ENCODE measurements around the gene SUPT4H1. TPM values are rescaled to one million over a fixed set of nuclear protein-coding genes. Genes with fewer than 3 reads are reported as not detected.

The SUPT4H1 gene
- total and polyA plus RNA-seq, 9 of the 15 experiments (the other 6 are each of a cell fraction or from before 2014, with no cell fraction given), result 62.1 to 320 (median 117) TPM

DNA sequence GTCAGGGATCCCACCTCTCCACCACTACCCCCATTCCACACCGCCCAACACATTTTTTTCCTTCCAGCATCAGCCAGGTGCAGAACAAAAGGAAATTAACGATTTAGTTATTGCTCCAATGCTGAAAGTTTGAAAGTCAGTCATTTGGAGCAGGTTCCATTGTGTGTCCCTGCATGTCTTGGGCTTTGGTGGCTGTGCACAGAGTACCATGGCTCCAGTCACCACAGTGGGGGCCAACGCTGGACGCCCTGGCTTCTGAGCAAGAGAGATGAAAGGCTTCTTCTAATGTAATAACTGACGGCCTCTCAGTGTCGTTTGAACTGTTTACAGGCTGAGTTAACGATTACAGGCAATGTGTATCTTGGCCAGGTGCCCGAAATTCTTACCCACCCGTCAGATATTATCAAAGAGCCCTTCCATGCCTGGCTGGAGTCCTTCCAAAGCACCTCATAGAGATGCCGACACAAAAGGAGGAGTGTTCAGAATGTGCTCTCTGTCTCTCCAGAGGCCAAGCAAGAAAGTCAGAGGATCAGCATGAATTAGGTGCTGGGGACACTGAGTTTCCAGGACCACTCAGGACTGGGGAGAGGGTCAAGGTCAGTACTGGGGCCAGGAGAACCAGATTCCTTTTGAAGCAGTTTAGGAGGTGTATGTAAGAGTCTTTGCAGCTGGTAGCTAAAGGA is 39.4 kb upstream of the SUPT4H1 start (continued):
- TF ChIP-seq KAT2B (IDR thresholded peaks at IDR 0.05; ENCODE audit: low read depth, low read length) (no peak), HES1 (IDR thresholded peaks at IDR 0.05; ENCODE audit: low read depth) (no peak), DDX20 (tag; IDR thresholded peaks at IDR 0.05; ENCODE audit: low read depth) (no peak), TBP (optimal IDR thresholded peaks at IDR 0.05; ENCODE audit: low read depth, low read length) (no peak), SAP30 (IDR thresholded peaks at IDR 0.05; ENCODE audit: borderline replicate concordance, insufficient read depth, low read depth, low read length, poor library complexity, severe bottlenecking) (no peak), BDP1 (IDR thresholded peaks at IDR 0.05; ENCODE audit: insufficient read depth, insufficient read length) (no peak), ILF3 (IDR thresholded peaks at IDR 0.05; ENCODE audit: borderline replicate concordance) (no peak), PPARD (CRISPR knock-in tag; IDR thresholded peaks at IDR 0.05) (no peak), FOXM1 (IDR thresholded peaks at IDR 0.05; ENCODE audit: low read depth) (peak; percentile 60; the same call in 1 of the 2 replicates), FOXM1 (CRISPR knock-in tag; IDR thresholded peaks at IDR 0.05; ENCODE audit: low read depth) (no peak), IFI16 (CRISPR knock-in tag; IDR thresholded peaks at IDR 0.05) (no peak), HSF4 (CRISPR knock-in tag; IDR thresholded peaks at IDR 0.05; ENCODE audit: borderline replicate concordance) (no peak), HNRNPK (IDR thresholded peaks at IDR 0.05; ENCODE audit: low read depth, low read length, poor library complexity, severe bottlenecking) (no peak), CGGBP1 (CRISPR knock-in tag; IDR thresholded peaks at IDR 0.05) (no peak), ATF3 (IDR thresholded peaks at IDR 0.05) (no peak), ATF3 (CRISPR knock-in tag; conservative IDR thresholded peaks at IDR 0.05) (no peak), ZNF79 (CRISPR knock-in tag; IDR thresholded peaks at IDR 0.05; ENCODE audit: low read depth) (no peak), ZNF253 (CRISPR knock-in tag; conservative IDR thresholded peaks at IDR 0.05) (no peak)
- TF ChIP-seq, protein P1, sequence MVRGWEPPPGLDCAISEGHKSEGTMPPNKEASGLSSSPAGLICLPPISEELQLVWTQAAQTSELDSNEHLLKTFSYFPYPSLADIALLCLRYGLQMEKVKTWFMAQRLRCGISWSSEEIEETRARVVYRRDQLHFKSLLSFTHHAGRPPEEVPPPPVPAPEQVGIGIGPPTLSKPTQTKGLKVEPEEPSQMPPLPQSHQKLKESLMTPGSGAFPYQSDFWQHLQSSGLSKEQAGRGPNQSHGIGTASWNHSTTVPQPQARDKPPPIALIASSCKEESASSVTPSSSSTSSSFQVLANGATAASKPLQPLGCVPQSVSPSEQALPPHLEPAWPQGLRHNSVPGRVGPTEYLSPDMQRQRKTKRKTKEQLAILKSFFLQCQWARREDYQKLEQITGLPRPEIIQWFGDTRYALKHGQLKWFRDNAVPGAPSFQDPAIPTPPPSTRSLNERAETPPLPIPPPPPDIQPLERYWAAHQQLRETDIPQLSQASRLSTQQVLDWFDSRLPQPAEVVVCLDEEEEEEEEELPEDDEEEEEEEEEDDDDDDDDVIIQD (CRISPR knock-in tag; IDR thresholded peaks at IDR 0.05), result no peak
- TF ChIP-seq, protein P2, sequence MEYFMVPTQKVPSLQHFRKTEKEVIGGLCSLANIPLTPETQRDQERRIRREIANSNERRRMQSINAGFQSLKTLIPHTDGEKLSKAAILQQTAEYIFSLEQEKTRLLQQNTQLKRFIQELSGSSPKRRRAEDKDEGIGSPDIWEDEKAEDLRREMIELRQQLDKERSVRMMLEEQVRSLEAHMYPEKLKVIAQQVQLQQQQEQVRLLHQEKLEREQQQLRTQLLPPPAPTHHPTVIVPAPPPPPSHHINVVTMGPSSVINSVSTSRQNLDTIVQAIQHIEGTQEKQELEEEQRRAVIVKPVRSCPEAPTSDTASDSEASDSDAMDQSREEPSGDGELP (CRISPR knock-in tag; IDR thresholded peaks at IDR 0.05; ENCODE audit: borderline replicate concordance), result no peak
- TF ChIP-seq, protein P3, sequence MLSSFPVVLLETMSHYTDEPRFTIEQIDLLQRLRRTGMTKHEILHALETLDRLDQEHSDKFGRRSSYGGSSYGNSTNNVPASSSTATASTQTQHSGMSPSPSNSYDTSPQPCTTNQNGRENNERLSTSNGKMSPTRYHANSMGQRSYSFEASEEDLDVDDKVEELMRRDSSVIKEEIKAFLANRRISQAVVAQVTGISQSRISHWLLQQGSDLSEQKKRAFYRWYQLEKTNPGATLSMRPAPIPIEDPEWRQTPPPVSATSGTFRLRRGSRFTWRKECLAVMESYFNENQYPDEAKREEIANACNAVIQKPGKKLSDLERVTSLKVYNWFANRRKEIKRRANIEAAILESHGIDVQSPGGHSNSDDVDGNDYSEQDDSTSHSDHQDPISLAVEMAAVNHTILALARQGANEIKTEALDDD (IDR thresholded peaks at IDR 0.05), result peak; percentile 85
